HepG2 (cell line): ENCODE data around the gene FAM83C. TPM values are rescaled to one million over a fixed set of nuclear protein-coding genes. Genes with fewer than 3 reads are reported as not detected.

ENCODE experiments used
- CENPBD1 ChIP-seq: sonication (generic); formaldehyde crosslinking; IDR thresholded peaks from 2 replicates; pipeline ENCODE4 v1.8.0; 2022; ENCODE audit warnings: missing genetic modification reagents, low read depth, mild to moderate bottlenecking, borderline replicate concordance
- CHD4 ChIP-seq: fragments of 200-600 bp; sonication (generic); IDR thresholded peaks from 2 replicates; pipeline ENCODE4 v1.7.0; 2017; ENCODE audit warnings: mild to moderate bottlenecking, low read length, borderline replicate concordance
- CSRNP1 ChIP-seq: sonication (generic); formaldehyde crosslinking; IDR thresholded peaks from 2 replicates; pipeline ENCODE4 v1.8.1; 2023; ENCODE audit warnings: mild to moderate bottlenecking, missing genetic modification reagents
- DDIT3 ChIP-seq: sonication (generic); formaldehyde crosslinking; IDR thresholded peaks from 2 replicates; pipeline ENCODE4 v1.4.0; 2020; ENCODE audit warnings: mild to moderate bottlenecking, missing genetic modification reagents
- EEA1 ChIP-seq: sonication (generic); formaldehyde crosslinking; IDR thresholded peaks from 2 replicates; pipeline ENCODE4 v1.5.1; 2020; ENCODE audit warnings: mild to moderate bottlenecking, missing genetic modification reagents, borderline replicate concordance
- ELF1 ChIP-seq: sonication (generic); formaldehyde crosslinking; IDR thresholded peaks from 2 replicates; pipeline ENCODE4 v1.4.0; 2020; ENCODE audit warnings: missing genetic modification reagents
- IRF2 ChIP-seq: IDR thresholded peaks from 2 replicates; pipeline ENCODE4 v1.6.1; 2018; ENCODE audit warnings: missing genetic modification reagents, missing compliant biosample characterization
- ISX ChIP-seq: sonication (generic); formaldehyde crosslinking; conservative IDR thresholded peaks from 2 replicates; pipeline ENCODE4 v1.5.0; 2020; ENCODE audit warnings: missing genetic modification reagents
- JUNB ChIP-seq: sonication (generic); formaldehyde crosslinking; IDR thresholded peaks from 2 replicates; pipeline ENCODE4 v1.8.0; 2022; ENCODE audit warnings: missing genetic modification reagents, mild to moderate bottlenecking, borderline replicate concordance
- KMT2B ChIP-seq: IDR thresholded peaks from 2 replicates; pipeline ENCODE4 v1.6.1; 2016; ENCODE audit warnings: missing genetic modification reagents, missing compliant biosample characterization
- LCORL ChIP-seq, 2 experiments: fragments of 450-650 bp in 1 of 2; sonication (generic) in 1 of 2; formaldehyde crosslinking in 1 of 2; IDR thresholded peaks; 2 replicates each; pipeline versions ENCODE4 v1.5.0 to v1.6.1; 2017 to 2020; ENCODE audit warnings: antibody characterized with exemption in 1 of 2, missing genetic modification reagents in 1 of 2
- MLX ChIP-seq: IDR thresholded peaks from 2 replicates; pipeline ENCODE4 v1.6.1; 2016
- MXI1 ChIP-seq: IDR thresholded peaks from 3 replicates; pipeline ENCODE4 v1.6.1; 2012; ENCODE audit warnings: low read depth, low read length, inconsistent platforms, borderline replicate concordance
- NFKBIZ ChIP-seq: IDR thresholded peaks from 2 replicates; pipeline ENCODE4 v1.6.1; 2018; ENCODE audit warnings: missing genetic modification reagents, missing compliant biosample characterization
- RCOR2 ChIP-seq: IDR thresholded peaks from 2 replicates; pipeline ENCODE4 v1.6.1; 2016; ENCODE audit warnings: missing biosample characterization, missing genetic modification reagents
- TCF7L2 ChIP-seq: IDR thresholded peaks from 2 replicates; pipeline ENCODE4 v1.6.1; 2011; ENCODE audit warnings: mild to moderate bottlenecking, low read depth, low read length, moderate library complexity
- YEATS2 ChIP-seq: sonication (generic); formaldehyde crosslinking; IDR thresholded peaks from 2 replicates; pipeline ENCODE4 v1.4.0; 2020; ENCODE audit warnings: missing genetic modification reagents, borderline replicate concordance
- ZKSCAN8 ChIP-seq: IDR thresholded peaks from 2 replicates; pipeline ENCODE4 v1.6.1; 2016; ENCODE audit warnings: borderline replicate concordance, missing genetic modification reagents, missing compliant biosample characterization
- ZMAT5 ChIP-seq: sonication (generic); formaldehyde crosslinking; IDR thresholded peaks from 2 replicates; pipeline ENCODE4 v1.5.0; 2020; ENCODE audit warnings: mild to moderate bottlenecking, low read depth, missing genetic modification reagents, borderline replicate concordance
- ZNF337 ChIP-seq: sonication (generic); formaldehyde crosslinking; IDR thresholded peaks from 2 replicates; pipeline ENCODE4 v1.5.1; 2020; ENCODE audit warnings: missing genetic modification reagents, low read depth, mild to moderate bottlenecking, borderline replicate concordance
- ZNF383 ChIP-seq: sonication (generic); formaldehyde crosslinking; IDR thresholded peaks from 2 replicates; pipeline ENCODE4 v1.4.0; 2020; ENCODE audit warnings: missing genetic modification reagents, mild to moderate bottlenecking, borderline replicate concordance
- ZNF773 ChIP-seq: sonication (generic); formaldehyde crosslinking; IDR thresholded peaks from 2 replicates; pipeline ENCODE4 v1.4.0; 2020; ENCODE audit warnings: missing genetic modification reagents, borderline replicate concordance
- ZNF800 ChIP-seq: sonication (generic); formaldehyde crosslinking; IDR thresholded peaks from 2 replicates; pipeline ENCODE4 v1.4.0; 2020; ENCODE audit warnings: missing genetic modification reagents
- ZNF878 ChIP-seq: sonication (generic); formaldehyde crosslinking; IDR thresholded peaks from 2 replicates; pipeline ENCODE4 v1.8.1; 2023; ENCODE audit warnings: mild to moderate bottlenecking, missing genetic modification reagents, moderate library complexity
- polyA plus RNA-seq, 8 experiments: library from polyadenylated mRNA; depleted of rRNA in 3 of 8; stranded (reverse) in 7 of 8; unstranded in 1 of 8; fragments of >200 nt; fragmentation: Illumina TruSeq in 4 of 8; extraction: Trizol in 4 of 8; gene quantifications; 2 replicates each; pipeline versions ENCODE4 v1.2.1 to v1.2.3, GENCODE V29; 2011 to 2016; ENCODE audit warnings: low read depth in 4 of 8, missing spikeins in 1 of 8, mixed read lengths in 1 of 8; ENCODE audit not compliant: insufficient read depth in 1 of 8
- total RNA-seq, 5 experiments: library from RNA; depleted of rRNA; stranded (reverse); fragments of >200 nt; fragmentation: Illumina TruSeq; extraction: Trizol; gene quantifications; 2 replicates each; pipeline ENCODE4 v1.2.3, GENCODE V29; 2016; ENCODE audit warnings: low read depth in 1 of 5

Gene FAM83C
- total and polyA plus RNA-seq, 2 of the 13 experiments (the other 11 are each of a cell fraction or from before 2014, with no cell fraction given) = 0.04 TPM; not detected in 1

- TF ChIP-seq DDIT3 (CRISPR knock-in tag) (no peak), ZNF800 (CRISPR knock-in tag) (peak; percentile 63; the same call in 1 of the 2 replicates), MXI1 (peak; percentile 96; the same call in 2 of the 3 replicates), CENPBD1 (0 out of 2 replicates have a peak, but pooled peaks have one; percentile 20), MLX (no peak; the same call in none of the 2 replicates), CHD4 (no peak), NFKBIZ (CRISPR knock-in tag) (peak; percentile 75; the same call in 1 of the 2 replicates), ELF1 (CRISPR knock-in tag) (peak; percentile 97), EEA1 (CRISPR knock-in tag) (peak; percentile 87; the same call in 1 of the 2 replicates), CSRNP1 (no peak), ZNF337 (CRISPR knock-in tag) (0 out of 2 replicates have a peak, but pooled peaks have one; percentile 48), JUNB (CRISPR knock-in tag) (peak; percentile 63; the same call in 1 of the 2 replicates), ZNF383 (CRISPR knock-in tag) (no peak), ISX (CRISPR knock-in tag) (no peak), LCORL (IDR thresholded peaks at IDR 0.05) (peak; percentile 66; the same call in 1 of the 2 replicates), LCORL (CRISPR knock-in tag; IDR thresholded peaks at IDR 0.05) (peak; percentile 84), YEATS2 (CRISPR knock-in tag) (peak; percentile 90; the same call in 1 of the 2 replicates), IRF2 (CRISPR knock-in tag) (peak; percentile 88), ZMAT5 (no peak), ZNF773 (CRISPR knock-in tag) (peak; percentile 13; the same call in 1 of the 2 replicates), ZNF878 (CRISPR knock-in tag) (peak; percentile 91; the same call in 1 of the 2 replicates), ZKSCAN8 (CRISPR knock-in tag) (peak; percentile 79; the same call in 1 of the 2 replicates), RCOR2 (CRISPR knock-in tag) (peak; percentile 43; the same call in 1 of the 2 replicates), TCF7L2 (no peak), KMT2B (CRISPR knock-in tag) (peak; percentile 91)
These were observed 7.8 kb downstream of the FAM83C start, which contains the start of gene EIF6 (continued) for GRCh38 chr20:35284267-35284991.
